HCT116 (cell line): ENCODE results near the gene IFI27L2. TPM values are rescaled to one million over a fixed set of nuclear protein-coding genes. Genes with fewer than 3 reads are reported as not detected.

ENCODE experiments used
- ATAC-seq: fragments of 200-7000 bp; cut with Tn5 transposase; 2 replicates; pipeline ENCODE4 v1.9.1; 2020; ENCODE audit warnings: mild to moderate bottlenecking, moderate library complexity
- BruUV-seq: library from RNA; stranded (reverse); fragments of 400-500 nt; replicated peaks from 2 replicates; lab custom pipeline; 2021; lab: Mats Ljungman, UMichigan
- CTCF ChIA-PET: fragments of 300-600 bp; sonication (Branson Sonifier 250); formaldehyde crosslinking; loops from one replicate; lab custom pipeline; 2021; ENCODE audit warnings: antibody characterized with exemption; lab: Charles Lee
- POLR2A ChIA-PET: fragments of 300-600, 350-600 bp; sonication (Branson Sonifier 250); formaldehyde crosslinking; loops from one replicate; lab custom pipeline; 2021; ENCODE audit warnings: antibody characterized with exemption; lab: Charles Lee
- RAD21 ChIA-PET, 2 experiments: fragments of 300-600 bp; sonication (Branson Sonifier 250); formaldehyde crosslinking; loops; one replicate each; lab custom pipeline; 2023; ENCODE audit warnings: low total read pairs in 2 of 2; ENCODE audit not compliant: uncharacterized antibody in 2 of 2, unreplicated experiment in 2 of 2, low non-redundant PET in 1 of 2; lab: Charles Lee
- DNase-seq: peaks from one replicate; pipeline ENCODE4 v3.0.0-alpha.2; 2010; ENCODE audit warnings: low read depth, low spot score
- H2AFZ ChIP-seq: fragments of 200-600 bp; shearing (Covaris generic), sonication (generic); 2 replicates; pipeline ENCODE4 v1.6.1; 2017; ENCODE audit warnings: low read depth, mixed run types, mixed read lengths, antibody characterized with exemption, low read length; ENCODE audit not compliant: poor library complexity, severe bottlenecking
- H3K27ac ChIP-seq: 2 replicates; pipeline ENCODE4 v1.5.1; 2012; ENCODE audit warnings: low read depth, low read length
- H3K27me3 ChIP-seq: fragments of 200-600 bp; sonication (generic); 2 replicates; pipeline ENCODE4 v1.6.1; 2016; ENCODE audit warnings: mixed run types, low read length, mixed read lengths; ENCODE audit not compliant: insufficient read depth
- H3K36me3 ChIP-seq, 2 experiments: fragments of 200-500 bp in 1 of 2; fragments of 200-600 bp in 1 of 2; sonication (Bioruptor generic) in 1 of 2; sonication (generic) in 1 of 2; 2 replicates each; pipeline versions ENCODE4 v1.5.1 to v1.6.1; 2014 to 2016; ENCODE audit warnings: low read length in 2 of 2, inconsistent platforms in 1 of 2, mixed read lengths in 1 of 2, mixed run types in 1 of 2; ENCODE audit not compliant: insufficient read depth in 2 of 2, control insufficient read depth in 1 of 2
- H3K4me1 ChIP-seq, 2 experiments: fragments of 200-600 bp in 1 of 2; sonication (generic) in 1 of 2; 2 replicates each; pipeline versions ENCODE4 v1.5.1 to v1.6.1; 2012 to 2017; ENCODE audit warnings: low read length in 2 of 2, inconsistent platforms in 1 of 2, mild to moderate bottlenecking in 1 of 2, mixed read lengths in 1 of 2, mixed run types in 1 of 2, moderate library complexity in 1 of 2; ENCODE audit not compliant: insufficient read depth in 2 of 2, control insufficient read depth in 1 of 2
- H3K4me2 ChIP-seq: fragments of 200-600 bp; sonication (generic); 2 replicates; pipeline ENCODE4 v1.6.1; 2017; ENCODE audit warnings: mixed run types, low read length, mixed read lengths
- H3K4me3 ChIP-seq, 2 experiments: fragments of 200-600 bp in 1 of 2; sonication (generic) in 1 of 2; replicated peaks in 1 of 2; 2 replicates each; pipeline ENCODE4 v1.5.1; 2011 to 2016; ENCODE audit warnings: low read length in 2 of 2, control low read depth in 1 of 2, low read depth in 1 of 2, mild to moderate bottlenecking in 1 of 2, mixed read lengths in 1 of 2, mixed run types in 1 of 2
- H3K79me2 ChIP-seq: fragments of 200-600 bp; sonication (generic); 2 replicates; pipeline ENCODE4 v1.6.1; 2017; ENCODE audit warnings: mild to moderate bottlenecking, mixed run types, low read length, moderate library complexity, mixed read lengths; ENCODE audit not compliant: insufficient read depth
- H3K9ac ChIP-seq: fragments of 200-600 bp; sonication (generic); 2 replicates; pipeline ENCODE4 v1.6.1; 2016; ENCODE audit warnings: low read length, mixed read lengths
- H3K9me2 ChIP-seq: fragments of 200-600 bp; sonication (generic), shearing (Covaris generic); 2 replicates; pipeline ENCODE4 v1.6.1; 2017; ENCODE audit warnings: mixed run types, mild to moderate bottlenecking, moderate library complexity; ENCODE audit not compliant: insufficient read depth
- H3K9me3 ChIP-seq, 2 experiments: fragments of 200-500 bp in 1 of 2; fragments of 200-600 bp in 1 of 2; sonication (Bioruptor generic) in 1 of 2; sonication (generic) in 1 of 2; 2 replicates each; pipeline ENCODE4 v1.6.1; 2014 to 2017; ENCODE audit warnings: low read length in 2 of 2, mixed read lengths in 2 of 2, inconsistent platforms in 1 of 2, low read depth in 1 of 2, mild to moderate bottlenecking in 1 of 2, mixed run types in 1 of 2, moderate library complexity in 1 of 2; ENCODE audit not compliant: control insufficient read depth in 1 of 2, insufficient read depth in 1 of 2
- H4K20me1 ChIP-seq: fragments of 200-600 bp; sonication (generic), shearing (Covaris generic); 2 replicates; pipeline ENCODE4 v1.6.1; 2017; ENCODE audit warnings: mixed run types, mild to moderate bottlenecking, moderate library complexity; ENCODE audit not compliant: insufficient read depth
- ATF3 ChIP-seq: IDR thresholded peaks from 2 replicates; pipeline ENCODE4 v1.6.1; 2012
- CBX3 ChIP-seq: IDR thresholded peaks from 2 replicates; pipeline ENCODE4 v1.6.1; 2012; ENCODE audit warnings: low read depth
- CTCF ChIP-seq, 3 experiments: fragments of 200-600 bp in 1 of 3; sonication (generic) in 1 of 3; IDR thresholded peaks in 2 of 3; conservative IDR thresholded peaks in 1 of 3; 2 replicates each; pipeline ENCODE4 v1.5.1; 2012 to 2017; ENCODE audit warnings: low read depth in 2 of 3, low read length in 2 of 3, antibody characterized with exemption in 1 of 3, borderline replicate concordance in 1 of 3, control low read depth in 1 of 3, mild to moderate bottlenecking in 1 of 3, mixed read lengths in 1 of 3, mixed run types in 1 of 3, moderate library complexity in 1 of 3; ENCODE audit not compliant: insufficient read depth in 1 of 3
- EGR1 ChIP-seq: IDR thresholded peaks from 2 replicates; pipeline ENCODE4 v1.6.1; 2012; ENCODE audit warnings: low read depth
- ELF1 ChIP-seq: IDR thresholded peaks from 2 replicates; pipeline ENCODE4 v1.6.1; 2012; ENCODE audit warnings: low read depth, borderline replicate concordance
- EZH2 ChIP-seq: fragments of 200-600 bp; sonication (generic); IDR thresholded peaks from 2 replicates; pipeline ENCODE4 v1.6.1; 2017; ENCODE audit warnings: antibody characterized with exemption, mixed run types
- EZH2phosphoT487 ChIP-seq: fragments of 200-600 bp; IDR thresholded peaks from 2 replicates; pipeline ENCODE4 v1.6.1; 2018; ENCODE audit warnings: antibody characterized with exemption, borderline replicate concordance
- FOSL1 ChIP-seq: IDR thresholded peaks from 2 replicates; pipeline ENCODE4 v1.6.1; 2012; ENCODE audit warnings: low read depth
- JUND ChIP-seq: IDR thresholded peaks from 2 replicates; pipeline ENCODE4 v1.6.1; 2012
- MAX ChIP-seq: IDR thresholded peaks from 2 replicates; pipeline ENCODE4 v1.6.1; 2012
- POLR2A ChIP-seq: IDR thresholded peaks from 2 replicates; pipeline ENCODE4 v1.7.0; 2011; ENCODE audit warnings: borderline replicate concordance; ENCODE audit not compliant: insufficient read depth, insufficient read length; ENCODE audit errors: extremely low read depth
- SIN3A ChIP-seq: IDR thresholded peaks from 2 replicates; pipeline ENCODE4 v1.6.1; 2012; ENCODE audit warnings: low read depth
- SP1 ChIP-seq: IDR thresholded peaks from 2 replicates; pipeline ENCODE4 v1.6.1; 2012; ENCODE audit warnings: low read depth
- SRF ChIP-seq: IDR thresholded peaks from 2 replicates; pipeline ENCODE4 v1.6.1; 2012; ENCODE audit warnings: low read depth
- ZBTB33 ChIP-seq: IDR thresholded peaks from 2 replicates; pipeline ENCODE4 v1.6.1; 2011; ENCODE audit warnings: mild to moderate bottlenecking, low read length, moderate library complexity; ENCODE audit not compliant: insufficient replicate concordance; ENCODE audit errors: extremely low read depth
- intact Hi-C: fragments of 100-400 bp; cut with micrococcal nuclease; formaldehyde crosslinking; loops from 2 replicates; pipeline ENCODE4 v1.10.0; 2022
- total RNA-seq: library from RNA; stranded (reverse); gene quantifications from one replicate; pipeline ENCODE4 v1.2.1, GENCODE V29; 2021; ENCODE audit not compliant: unreplicated experiment

IFI27L2 gene
- total RNA-seq, 1 experiment from 2014 or later, result 42.9 TPM

GRCh38 chr14:94176808-94177207, 47.4 kb upstream of the IFI27L2 start:
- peaks cover 3 to 26% of the 10 kb centered on the region in 2 experiments; a peak in 3 of 4 replicates for H3K4me1 ChIP-seq
- no peak for TF ChIP-seq SIN3A
- TF ChIP-seq MAX, result no peak
- no peak for TF ChIP-seq EZH2phosphoT487
- no peak for TF ChIP-seq FOSL1
- no peak for TF ChIP-seq EGR1
- no peak for TF ChIP-seq SP1
- no peak for TF ChIP-seq ATF3
- TF ChIP-seq SRF, result no peak
- no peak for TF ChIP-seq CBX3
- no peak for TF ChIP-seq POLR2A
- intact Hi-C loops, result no loop called here

GRCh38 chr14:94175747-94176146, 46.3 kb upstream of the IFI27L2 start:
- ChIA-PET POLR2A (no interaction called here), CTCF (no interaction called here), RAD21 (interaction anchor here in 1 of 2 experiments (0.7 kb wide), 1 partner anchor 162 kb away, joined by 3 read pairs; no protein-coding TSS in a partner anchor)
- no peak for TF ChIP-seq ZBTB33
- no peak for TF ChIP-seq JUND
- no peak for TF ChIP-seq ATF3
- no peak for TF ChIP-seq SP1
- no peak for TF ChIP-seq CTCF (IDR thresholded peaks at IDR 0.05 in 2 of 3, conservative IDR thresholded peaks at IDR 0.05 in 1 of 3; ENCODE audit: borderline replicate concordance in 1 of 3, insufficient read depth in 1 of 3, low read depth in 2 of 3, low read length in 2 of 3)
- no peak for TF ChIP-seq ELF1
- TF ChIP-seq EZH2, result no peak
- Histone ChIP-seq H4K20me1 (no peaks in the 10 kb centered on the region), H3K79me2 (no peaks in the 10 kb centered on the region), H3K9me3 (no peaks in the 10 kb centered on the region), H3K9me2 (no peaks in the 10 kb centered on the region), H3K4me1 (peaks cover 3 to 22% of the 10 kb centered on the region in 2 experiments; a peak in 3 of 4 replicates), H3K36me3 (no peaks in the 10 kb centered on the region), H3K9ac (no peak overlapping the region), H3K4me3 (no peak overlapping the region), H3K27ac (no peak overlapping the region), H3K4me2 (peak overlapping the region; percentile 82; the same call in 1 of the 2 replicates), H2AFZ (no peak overlapping the region), H3K27me3 (no peaks in the 10 kb centered on the region)
- DNase-seq (no peak), ATAC-seq (no peak)
- intact Hi-C loops, result no loop called here
- no TSS peak for BruUV-seq

More at GRCh38 chr14:94176808-94177207, 47.4 kb upstream of the IFI27L2 start:
- no peak overlapping the region for H3K9ac ChIP-seq
- ChIA-PET RAD21 (no interaction called here), POLR2A (no interaction called here), CTCF (no interaction called here)
- DNase-seq (no peak), ATAC-seq (no peak)
- H3K27me3 ChIP-seq, result no peaks in the 10 kb centered on the region
- no peak overlapping the region for H3K27ac ChIP-seq
- H3K9me3 ChIP-seq, result no peaks in the 10 kb centered on the region
- BruUV-seq, result TSS peak; percentile 33
- H3K36me3 ChIP-seq, result no peaks in the 10 kb centered on the region
- no peaks in the 10 kb centered on the region for H3K79me2 ChIP-seq
- H3K4me2 ChIP-seq, result no peak overlapping the region
- H2AFZ ChIP-seq, result no peak overlapping the region
- H4K20me1 ChIP-seq, result no peaks in the 10 kb centered on the region
- H3K4me3 ChIP-seq, result no peak overlapping the region
- H3K9me2 ChIP-seq, result no peaks in the 10 kb centered on the region
